RWPE2 (cell line): ENCODE results near the gene IQGAP2.
"Not testable (repeated sequence)": the region's sequence is repeated elsewhere in the genome, so short reads cannot be mapped to it uniquely, and the experiment has no call there.

ENCODE experiments used
- ATAC-seq: fragments of 200-7000 bp; cut with Tn5 transposase; 3 replicates; pipeline ENCODE4 v1.9.1; 2021; ENCODE audit warnings: low read depth
- DNase-seq: peaks from one replicate; pipeline ENCODE4 v3.0.0-alpha.2; 2020; ENCODE audit warnings: low spot score
- H3K27ac ChIP-seq: fragments of 450-650 bp; 2 replicates; pipeline ENCODE4 v1.5.1; 2017; ENCODE audit warnings: mild to moderate bottlenecking; ENCODE audit not compliant: poor library complexity, severe bottlenecking
- H3K27me3 ChIP-seq: fragments of 250-450 bp; sonication (Bioruptor Pico); 2 replicates; pipeline ENCODE4 v1.5.1; 2021; ENCODE audit warnings: mild to moderate bottlenecking, moderate library complexity; ENCODE audit not compliant: insufficient read depth, poor library complexity, severe bottlenecking
- H3K36me3 ChIP-seq: fragments of 250-450 bp; sonication (Bioruptor Pico); 2 replicates; pipeline ENCODE4 v1.5.1; 2020; ENCODE audit warnings: low read depth, mild to moderate bottlenecking, moderate library complexity
- H3K4me1 ChIP-seq: fragments of 250-450 bp; sonication (Bioruptor Pico); 2 replicates; pipeline ENCODE4 v1.5.1; 2021; ENCODE audit warnings: mild to moderate bottlenecking, moderate library complexity; ENCODE audit not compliant: insufficient read depth, poor library complexity, severe bottlenecking
- H3K4me3 ChIP-seq: fragments of 250-450 bp; sonication (Bioruptor Pico); 2 replicates; pipeline ENCODE4 v1.5.1; 2021; ENCODE audit warnings: mild to moderate bottlenecking, moderate library complexity; ENCODE audit not compliant: severe bottlenecking
- H3K9me3 ChIP-seq: fragments of 250-450 bp; sonication (Bioruptor Pico); 2 replicates; pipeline ENCODE4 v1.5.1; 2021; ENCODE audit warnings: mild to moderate bottlenecking, moderate library complexity; ENCODE audit not compliant: severe bottlenecking
- TF ChIP-seq, protein P1 (sequence below): fragments of 450-650 bp; IDR thresholded peaks from one replicate; pipeline ENCODE4 v1.5.1; 2017; ENCODE audit warnings: mild to moderate bottlenecking, moderate library complexity; ENCODE audit not compliant: poor library complexity, severe bottlenecking

The IQGAP2 gene

GRCh38 chr5:76675364-76675763 lies 272.3 kb downstream of the IQGAP2 start:
- Histone ChIP-seq H3K27ac (no peak overlapping the region), H3K4me1 (no peaks in the 10 kb centered on the region), H3K9me3 (no peaks in the 10 kb centered on the region), H3K27me3 (no peaks in the 10 kb centered on the region), H3K36me3 (no peaks in the 10 kb centered on the region), H3K4me3 (no peak overlapping the region)
- TF ChIP-seq, protein P1, sequence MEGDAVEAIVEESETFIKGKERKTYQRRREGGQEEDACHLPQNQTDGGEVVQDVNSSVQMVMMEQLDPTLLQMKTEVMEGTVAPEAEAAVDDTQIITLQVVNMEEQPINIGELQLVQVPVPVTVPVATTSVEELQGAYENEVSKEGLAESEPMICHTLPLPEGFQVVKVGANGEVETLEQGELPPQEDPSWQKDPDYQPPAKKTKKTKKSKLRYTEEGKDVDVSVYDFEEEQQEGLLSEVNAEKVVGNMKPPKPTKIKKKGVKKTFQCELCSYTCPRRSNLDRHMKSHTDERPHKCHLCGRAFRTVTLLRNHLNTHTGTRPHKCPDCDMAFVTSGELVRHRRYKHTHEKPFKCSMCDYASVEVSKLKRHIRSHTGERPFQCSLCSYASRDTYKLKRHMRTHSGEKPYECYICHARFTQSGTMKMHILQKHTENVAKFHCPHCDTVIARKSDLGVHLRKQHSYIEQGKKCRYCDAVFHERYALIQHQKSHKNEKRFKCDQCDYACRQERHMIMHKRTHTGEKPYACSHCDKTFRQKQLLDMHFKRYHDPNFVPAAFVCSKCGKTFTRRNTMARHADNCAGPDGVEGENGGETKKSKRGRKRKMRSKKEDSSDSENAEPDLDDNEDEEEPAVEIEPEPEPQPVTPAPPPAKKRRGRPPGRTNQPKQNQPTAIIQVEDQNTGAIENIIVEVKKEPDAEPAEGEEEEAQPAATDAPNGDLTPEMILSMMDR = no peak
- no peak for DNase-seq
- no peak for ATAC-seq

GRCh38 chr5:76677849-76678472 lies 274.9 kb downstream of the IQGAP2 start:
- H3K4me1 ChIP-seq = no peaks in the 10 kb centered on the region
- H3K36me3 ChIP-seq = no peaks in the 10 kb centered on the region
- ATAC-seq (no peak), DNase-seq (no peak)
- H3K27me3 ChIP-seq = no peaks in the 10 kb centered on the region
- TF ChIP-seq, protein P1 = no peak
- H3K27ac ChIP-seq = no peak overlapping the region
- H3K9me3 ChIP-seq = no peaks in the 10 kb centered on the region
- no peak overlapping the region for H3K4me3 ChIP-seq

- Histone ChIP-seq H3K4me3 (no peak overlapping the region), H3K9me3 (no peaks in the 10 kb centered on the region), H3K27ac (no peak overlapping the region), H3K27me3 (no peaks in the 10 kb centered on the region), H3K4me1 (peaks cover 6% of the 10 kb centered on the region), H3K36me3 (no peaks in the 10 kb centered on the region)
- DNase-seq (no peak), ATAC-seq (no peak)
- TF ChIP-seq, protein P1 = no peak
These were observed 276.1 kb downstream of the IQGAP2 start for GRCh38 chr5:76679231-76679630.

DNA sequence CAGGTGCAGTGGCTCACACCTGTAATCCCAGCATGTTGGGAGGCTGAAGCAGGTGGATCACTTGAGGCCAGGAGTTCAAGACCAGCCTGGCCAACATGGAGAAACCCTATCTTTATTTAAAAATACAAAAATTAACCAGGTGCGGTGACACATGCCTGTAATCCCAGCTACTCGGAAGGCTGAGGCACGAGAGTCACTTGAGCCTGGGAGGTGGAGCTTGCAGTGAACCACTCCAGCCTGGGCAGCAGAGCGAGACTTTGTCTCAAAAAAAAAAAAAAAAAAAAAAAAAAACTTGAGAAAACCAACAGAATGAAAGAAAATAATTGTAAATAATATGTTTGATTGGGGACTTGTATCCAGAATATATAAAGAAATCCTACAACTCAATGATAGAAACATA lies 277.7 kb downstream of the IQGAP2 start:
- H3K4me3 ChIP-seq, H3K4me1 ChIP-seq, DNase-seq, ATAC-seq, H3K9me3 ChIP-seq, H3K36me3 ChIP-seq, H3K27me3 ChIP-seq, H3K27ac ChIP-seq: not testable (repeated sequence)

GRCh38 chr5:76681287-76681686 lies 278.2 kb downstream of the IQGAP2 start:
- TF ChIP-seq, protein P1 = no peak
- DNase-seq (no peak), ATAC-seq (no peak)
- Histone ChIP-seq H3K27me3 (no peaks in the 10 kb centered on the region), H3K4me3 (no peak overlapping the region), H3K9me3 (no peaks in the 10 kb centered on the region), H3K4me1 (peaks cover 7% of the 10 kb centered on the region), H3K36me3 (no peaks in the 10 kb centered on the region), H3K27ac (no peak overlapping the region)
